T-cell (primary cell): ENCODE results near the gene EML4. TPM values are rescaled to one million over a fixed set of nuclear protein-coding genes. Genes with fewer than 3 reads are reported as not detected.
"Not testable (repeated sequence)": the region's sequence is repeated elsewhere in the genome, so short reads cannot be mapped to it uniquely, and the experiment has no call there.

Experiments used
- ATAC-seq, 4 experiments: fragments of 200-7000 bp in 3 of 4; fragments of 150-1000 bp in 1 of 4; cut with Tn5 transposase; replicated peaks in 1 of 4; 1 replicate in 3 of 4; 2 replicates in 1 of 4; pipeline ENCODE4 v1.10.0; 2021; ENCODE audit warnings: moderate library complexity in 3 of 4, mild to moderate bottlenecking in 2 of 4, moderate number of reproducible peaks in 1 of 4
- CTCF ChIA-PET, 2 donors: fragments of 300-600 bp; sonication (Branson Sonifier 250); formaldehyde crosslinking; loops; one replicate each; lab custom pipeline; 2022; ENCODE audit warnings: antibody characterized with exemption in 2 of 2; lab: Charles Lee
- POLR2A ChIA-PET, 2 donors: fragments of 300-600 bp; sonication (Branson Sonifier 250); formaldehyde crosslinking; loops; one replicate each; lab custom pipeline; 2022; ENCODE audit warnings: antibody characterized with exemption in 2 of 2; lab: Charles Lee
- DNase-seq, 35 experiments: peaks; one replicate each; pipeline versions ENCODE4 v3.0.0 to v3.0.0-alpha.2; 2013 to 2023
- H3K27ac ChIP-seq: one replicate; pipeline ENCODE4 v1.5.1; 2013; ENCODE audit warnings: low read length
- H3K27me3 ChIP-seq, 2 experiments: replicated peaks in 1 of 2; 1 replicate in 1 of 2; 2 replicates in 1 of 2; pipeline versions ENCODE4 v1.6.1 to v1.7.0; 2013; ENCODE audit warnings: low read length in 1 of 2, mixed read lengths in 1 of 2; ENCODE audit not compliant: control insufficient read depth in 2 of 2, insufficient read depth in 2 of 2; ENCODE audit errors: extremely low read depth in 1 of 2
- H3K36me3 ChIP-seq, 2 donors: 1 replicate in 1 of 2; 2 replicates in 1 of 2; pipeline versions ENCODE4 v1.6.1 to v1.7.0; 2013; ENCODE audit warnings: low read length in 1 of 2; ENCODE audit not compliant: control insufficient read depth in 2 of 2, insufficient read depth in 1 of 2; ENCODE audit errors: extremely low read depth in 1 of 2
- H3K4me1 ChIP-seq, 2 experiments: 1 replicate in 1 of 2; 2 replicates in 1 of 2; pipeline versions ENCODE4 v1.6.1 to v1.7.0; 2013; ENCODE audit warnings: low read length in 2 of 2, mixed read lengths in 1 of 2; ENCODE audit not compliant: insufficient read depth in 2 of 2, control insufficient read depth in 1 of 2; ENCODE audit errors: extremely low read depth in 1 of 2
- H3K4me3 ChIP-seq, 2 donors: 1 replicate in 1 of 2; 2 replicates in 1 of 2; pipeline versions ENCODE4 v1.5.1 to v1.7.0; 2013; ENCODE audit warnings: mild to moderate bottlenecking in 2 of 2, low read length in 1 of 2, moderate library complexity in 1 of 2; ENCODE audit not compliant: control insufficient read depth in 1 of 2; ENCODE audit errors: extremely low read depth in 1 of 2
- H3K9me3 ChIP-seq: 2 replicates; pipeline ENCODE4 v1.7.0; 2013
- H3K27ac Mint-ChIP-seq, 2 donors: one replicate each; pipeline ENCODE4 v1.8.0; 2020 to 2021; ENCODE audit warnings: mild to moderate bottlenecking in 2 of 2, mixed read lengths in 2 of 2
- H3K27me3 Mint-ChIP-seq, 2 donors: one replicate each; pipeline ENCODE4 v1.8.0; 2021 to 2022; ENCODE audit warnings: mixed read lengths in 2 of 2
- H3K36me3 Mint-ChIP-seq: one replicate; pipeline ENCODE4 v1.8.0; 2021; ENCODE audit warnings: mixed read lengths
- H3K4me1 Mint-ChIP-seq, 3 donors: one replicate each; pipeline ENCODE4 v1.8.0; 2020 to 2022; ENCODE audit warnings: mixed read lengths in 3 of 3, mild to moderate bottlenecking in 1 of 3
- H3K4me3 Mint-ChIP-seq, 3 donors: one replicate each; pipeline ENCODE4 v1.8.0; 2020 to 2022; ENCODE audit warnings: mild to moderate bottlenecking in 3 of 3, mixed read lengths in 3 of 3, moderate library complexity in 3 of 3
- H3K9me3 Mint-ChIP-seq, 3 donors: one replicate each; pipeline ENCODE4 v1.8.0; 2020 to 2022; ENCODE audit warnings: mixed read lengths in 3 of 3
- WGBS: methylation state at CpG from one replicate; pipeline ENCODE4 v1.1.5; 2013; ENCODE audit warnings: missing lambda C conversion rate; ENCODE audit not compliant: insufficient coverage; 5-methylcytosine and 5-hydroxymethylcytosine counted together
- total RNA-seq, 35 experiments: library from RNA in 6 of 35; stranded (reverse) in 6 of 35; fragments of 120-200 nt in 1 of 35; gene quantifications; one replicate each; pipeline versions ENCODE4 v1.2.1 to v1.2.4 and lab custom pipeline; 2013 to 2026

EML4 gene
- total RNA-seq, 5 donors from 2014 or later (not counting 1 experiment from before 2014, with no cell fraction given) = 101 to 223 (median 123) TPM

GRCh38 chr2:42172020-42172419 is 2.9 kb downstream of the EML4 start:
- H3K9me3 Mint-ChIP-seq = no peaks in the 10 kb centered on the region
- peak overlapping the region; percentile 59 to 71 for H3K4me3 ChIP-seq
- no CpG with 5 or more reads among the region's 1 CpG for WGBS

GRCh38 chr2:42172566-42172965 is 3.4 kb downstream of the EML4 start:
- Mint-ChIP-seq H3K27me3 (no peaks in the 10 kb centered on the region), H3K36me3 (peaks cover 14% of the 10 kb centered on the region), H3K4me3 (no peak overlapping the region), H3K9me3 (no peaks in the 10 kb centered on the region), H3K4me1 (peaks cover 31 to 45% (median 33%) of the 10 kb centered on the region in 3 donors), H3K27ac (no peak overlapping the region)
- ATAC-seq = no peak
- Histone ChIP-seq H3K27me3 (no peaks in the 10 kb centered on the region), H3K4me1 (peaks cover 33 to 37% of the 10 kb centered on the region in 2 experiments), H3K9me3 (no peaks in the 10 kb centered on the region), H3K27ac (peak overlapping the region; percentile 91), H3K36me3 (no peaks in the 10 kb centered on the region), H3K4me3 (peak overlapping the region in 1 of 2 donors; percentile 71)
- CTCF ChIA-PET = interaction anchor here (0.8 to 2.8 kb wide), 9 partner anchors 10 to 78 kb away, joined by 3 to 16 read pairs (median 4); no protein-coding TSS in a partner anchor
- no CpG with 5 or more reads among the region's 1 CpG for WGBS
- POLR2A ChIA-PET = interaction anchor here (0.8 to 6.0 kb wide), 9 partner anchors 9 to 69 kb away, joined by 3 to 32 read pairs (median 5); no protein-coding TSS in a partner anchor
- DNase-seq = no peak

More at GRCh38 chr2:42172020-42172419, 2.9 kb downstream of the EML4 start:
- CTCF ChIA-PET = interaction anchor here (0.7 to 2.8 kb wide), 18 partner anchors 10 to 81 kb away, joined by 3 to 16 read pairs (median 4); no protein-coding TSS in a partner anchor
- Histone ChIP-seq H3K9me3 (no peaks in the 10 kb centered on the region), H3K36me3 (no peaks in the 10 kb centered on the region), H3K4me1 (peaks cover 33% of the 10 kb centered on the region in 2 experiments), H3K27me3 (no peaks in the 10 kb centered on the region), H3K27ac (peak overlapping the region; percentile 91)
- ATAC-seq (no peak), DNase-seq (no peak)
- Mint-ChIP-seq H3K36me3 (peaks cover 14% of the 10 kb centered on the region), H3K4me3 (no peak overlapping the region), H3K4me1 (peaks cover 25 to 41% (median 29%) of the 10 kb centered on the region in 3 donors), H3K27ac (no peak overlapping the region), H3K27me3 (no peaks in the 10 kb centered on the region)
- POLR2A ChIA-PET = interaction anchor here (0.6 to 6.0 kb wide), 14 partner anchors 9 to 71 kb away, joined by 3 to 32 read pairs (median 4); no protein-coding TSS in a partner anchor

- H3K9me3 Mint-ChIP-seq, H3K36me3 ChIP-seq, H3K9me3 ChIP-seq, H3K27me3 Mint-ChIP-seq, DNase-seq, H3K27ac Mint-ChIP-seq, ATAC-seq, H3K4me3 ChIP-seq, H3K27me3 ChIP-seq, H3K4me3 Mint-ChIP-seq: not testable (repeated sequence)
- Histone ChIP-seq H3K4me1 (peaks cover 33 to 41% of the 10 kb centered on the region in 2 experiments), H3K27ac (peak overlapping the region; percentile 91)
- H3K36me3 Mint-ChIP-seq = peaks cover 16% of the 10 kb centered on the region
- POLR2A ChIA-PET = interaction anchor here (0.5 to 6.0 kb wide), 6 partner anchors 12 to 156 kb away, joined by 3 to 32 read pairs (median 3); no protein-coding TSS in a partner anchor
- H3K4me1 Mint-ChIP-seq = peaks cover 33 to 50% (median 40%) of the 10 kb centered on the region in 3 donors
- CTCF ChIA-PET = interaction anchor here (0.6 to 1.9 kb wide), 9 partner anchors 9 to 299 kb away, joined by 3 to 6 read pairs (median 4); no protein-coding TSS in a partner anchor
- 74% methylated on average over 2 of the region's 2 CpGs for WGBS
Observed at GRCh38 chr2:42173467-42173866, 4.3 kb downstream of the EML4 start.

GRCh38 chr2:42176992-42177738 is 8.0 kb downstream of the EML4 start:
- Histone ChIP-seq H3K27me3 (no peaks in the 10 kb centered on the region), H3K27ac (no peak overlapping the region), H3K4me1 (peaks cover 20 to 46% of the 10 kb centered on the region in 2 experiments), H3K36me3 (peaks cover 0 to 7% of the 10 kb centered on the region in 2 donors), H3K9me3 (no peaks in the 10 kb centered on the region), H3K4me3 (no peak overlapping the region)
- CTCF ChIA-PET = interaction anchor here in 1 of 2 donors (0.7 kb wide), 1 partner anchor 53 kb away, joined by 3 read pairs; no protein-coding TSS in a partner anchor
- Mint-ChIP-seq H3K27ac (peak overlapping the region; percentile 58 to 66), H3K27me3 (no peaks in the 10 kb centered on the region), H3K4me1 (peaks cover 67 to 79% (median 68%) of the 10 kb centered on the region in 3 donors), H3K36me3 (peaks cover 40% of the 10 kb centered on the region), H3K9me3 (no peaks in the 10 kb centered on the region), H3K4me3 (peak overlapping the region in 2 of 3 donors; percentile 7 to 43)
- DNase-seq (no peak), ATAC-seq (no peak)
- POLR2A ChIA-PET = interaction anchor here in 1 of 2 donors (0.6 kb wide), 1 partner anchor 40 kb away, joined by 4 read pairs; no protein-coding TSS in a partner anchor
- WGBS = 96% methylated on average over 4 of the region's 10 CpGs

- ATAC-seq (no peak), DNase-seq (no peak)
- H3K27me3 Mint-ChIP-seq = no peaks in the 10 kb centered on the region
- ChIA-PET POLR2A (interaction anchor here in 1 of 2 donors (0.6 to 2.1 kb wide), 2 partner anchors 28 to 73 kb away, joined by 3 to 7 read pairs; no protein-coding TSS in a partner anchor), CTCF (no interaction called here)
- Histone ChIP-seq H3K4me3 (no peak overlapping the region), H3K36me3 (peaks cover 0 to 7% of the 10 kb centered on the region in 2 donors), H3K27ac (peak overlapping the region; percentile 28), H3K27me3 (no peaks in the 10 kb centered on the region), H3K9me3 (no peaks in the 10 kb centered on the region), H3K4me1 (peaks cover 12 to 50% of the 10 kb centered on the region in 2 experiments)
- H3K27ac Mint-ChIP-seq = peak overlapping the region; percentile 58 to 66
- H3K9me3 Mint-ChIP-seq = no peaks in the 10 kb centered on the region
- peaks cover 41% of the 10 kb centered on the region for H3K36me3 Mint-ChIP-seq
- peaks cover 79 to 90% (median 79%) of the 10 kb centered on the region in 3 donors for H3K4me1 Mint-ChIP-seq
- WGBS = 89% methylated on average over 4 of the region's 6 CpGs
- peak overlapping the region in 1 of 3 donors; percentile 43 for H3K4me3 Mint-ChIP-seq
Observed at GRCh38 chr2:42178335-42178734, 9.2 kb downstream of the EML4 start.

GRCh38 chr2:42180300-42180699 is 11.1 kb downstream of the EML4 start:
- Mint-ChIP-seq H3K4me1 (peaks cover 88 to 92% (median 88%) of the 10 kb centered on the region in 3 donors), H3K36me3 (peaks cover 45% of the 10 kb centered on the region), H3K27ac (peak overlapping the region; percentile 70 to 74), H3K27me3 (no peaks in the 10 kb centered on the region), H3K9me3 (no peaks in the 10 kb centered on the region), H3K4me3 (peak overlapping the region in 2 of 3 donors; percentile 10 to 29)
- Histone ChIP-seq H3K4me3 (no peak overlapping the region), H3K9me3 (no peaks in the 10 kb centered on the region), H3K36me3 (peaks cover 0 to 7% of the 10 kb centered on the region in 2 donors), H3K4me1 (peaks cover 9 to 39% of the 10 kb centered on the region in 2 experiments), H3K27ac (no peak overlapping the region), H3K27me3 (no peaks in the 10 kb centered on the region)
- ChIA-PET POLR2A (interaction anchor here (0.7 to 1.7 kb wide), 2 partner anchors 47 to 63 kb away, joined by 3 to 8 read pairs; no protein-coding TSS in a partner anchor), CTCF (interaction anchor here (0.5 to 1.6 kb wide), 6 partner anchors 9 to 84 kb away, joined by 3 to 4 read pairs (median 4); no protein-coding TSS in a partner anchor)
- DNase-seq (no peak), ATAC-seq (peak in 3 of 4 experiments; percentile 30 to 32 (median 31))
